Erythroblast (primary cell): ENCODE measurements around the gene MYL10.

Experiments used
- GATA1 ChIP-seq: IDR thresholded peaks from 2 replicates; pipeline ENCODE4 v1.6.1; 2011; ENCODE audit warnings: low read depth, mild to moderate bottlenecking, control low read depth, low read length, moderate library complexity
- POLR2A ChIP-seq: IDR thresholded peaks from 2 replicates; pipeline ENCODE4 v1.6.1; 2011; ENCODE audit warnings: mild to moderate bottlenecking, low read length

DNA sequence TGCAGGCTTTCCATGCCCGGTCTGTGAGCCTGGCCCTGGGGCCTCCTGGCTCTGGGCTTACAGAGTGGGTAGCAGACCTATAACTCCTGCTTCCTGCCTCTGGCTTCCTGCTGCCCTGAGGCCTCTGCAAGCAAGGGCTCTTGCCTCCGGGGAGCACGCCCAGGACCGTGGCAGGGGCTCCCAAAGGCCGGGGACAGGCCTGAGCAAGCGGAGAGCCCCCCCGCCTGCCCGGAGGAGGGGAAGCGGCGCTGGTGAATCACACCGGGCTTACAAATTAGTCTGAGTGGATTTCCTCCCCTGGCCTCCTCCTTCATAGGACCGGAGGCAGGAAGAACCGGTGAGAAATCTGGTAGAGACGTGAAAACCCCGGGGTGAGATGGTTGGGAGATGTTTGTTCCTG lies 1.5 kb upstream of the MYL10 start:
- TF ChIP-seq POLR2A, result no peak
- TF ChIP-seq GATA1, result no peak
